Heart left ventricle (tissue), 13 donors: ENCODE results near the gene UBR1.

Source experiments
- CTCF ChIP-seq, 12 donors: fragments of 200-600 bp; sonication (generic) in 4 of 12; IDR thresholded peaks; one replicate each; pipeline versions ENCODE4 v1.5.0 to v1.8.0; 2018 to 2022; ENCODE audit warnings: antibody characterized with exemption in 12 of 12, mild to moderate bottlenecking in 5 of 12
- POLR2A ChIP-seq, 2 donors: fragments of 450-650 bp; IDR thresholded peaks; one replicate each; pipeline ENCODE4 v1.6.1; 2017; ENCODE audit warnings: antibody characterized with exemption in 2 of 2, mild to moderate bottlenecking in 2 of 2, moderate library complexity in 2 of 2
- donor health status: ischemic (EF 13 %, LVEDD 7.1; RV severe dilation, severe dysfunction).
- donor health status: DM: no; HTN: yes; CAD: no.
- donor health status: DM: no; HTN: no; CAD: no.
- donor health status: ischemic (EF 25% LVEDD 6.9; RV normal size, moderate dysfunction).
- donor health status: ischemic (EF 25% LVEDD 5.7; RV mildly dilated, moderate dysfunction).
- donor health status: ischemic (EF 35%, LVEDD 5.7; RV mildly dilated, moderate dysfunction).
- donor health status: nonischemic (EF 11% LVEDD 7.7; RV severe dilation, severe dysfunction).
- donor health status: DM: yes; HTN: yes; CAD: no.
- donor health status: PGD.
- donor health status: ischemic (EF 29% LVEDD 5.4; RV normal size, mild dysfunction).
- donor health status: nonischemic (EF 23%, LVEDD 6.1; RV moderate dilation, normal function).

- TF ChIP-seq POLR2A (IDR thresholded peaks at IDR 0.05), result no peak
- no peak for TF ChIP-seq CTCF (IDR thresholded peaks at IDR 0.05)
These were observed 1.4 kb downstream of the UBR1 start for GRCh38 chr15:43104426-43104825.
